SH-SY5Y (cell line): Measurements from ENCODE around the gene SNAPC3.

Source experiments
- GATA2 ChIP-seq: IDR thresholded peaks from 2 replicates; pipeline ENCODE4 v1.6.1; 2011; ENCODE audit warnings: mild to moderate bottlenecking, low read depth, low read length
- GATA3 ChIP-seq: IDR thresholded peaks from 2 replicates; pipeline ENCODE4 v1.6.1; 2011; ENCODE audit warnings: low read depth, mild to moderate bottlenecking, low read length, moderate library complexity

GRCh38 chr9:15401266-15401665 lies 21.4 kb upstream of the SNAPC3 start:
- TF ChIP-seq GATA2 = no peak
- no peak for TF ChIP-seq GATA3
